OCI-LY1 (cell line): ENCODE measurements around the gene LIN7B.
A peak's percentile ranks its signal among the peaks of the same experiment; 100 is the strongest.

Source experiments
- H2AFZ ChIP-seq: fragments of 200-600 bp; sonication (generic), shearing (Covaris generic); 2 replicates; pipeline ENCODE4 v1.6.0; 2014; ENCODE audit warnings: antibody characterized with exemption, mild to moderate bottlenecking, low read length
- H3F3A ChIP-seq: fragments of 200-600 bp; sonication (generic), shearing (Covaris generic); 2 replicates; pipeline ENCODE4 v1.6.0; 2014; ENCODE audit warnings: mild to moderate bottlenecking, antibody characterized with exemption, low read length, moderate library complexity; ENCODE audit not compliant: insufficient read depth
- H3K27ac ChIP-seq: fragments of 200-600 bp; sonication (generic); 2 replicates; pipeline ENCODE4 v1.5.1; 2014; ENCODE audit warnings: low read length, mixed run types, mild to moderate bottlenecking, low read depth; ENCODE audit not compliant: poor library complexity, severe bottlenecking
- H3K27me3 ChIP-seq: fragments of 200-600 bp; sonication (generic); 2 replicates; pipeline ENCODE4 v1.6.0; 2014; ENCODE audit warnings: antibody characterized with exemption, mild to moderate bottlenecking, low read length, moderate library complexity; ENCODE audit not compliant: insufficient read depth
- H3K36me3 ChIP-seq: fragments of 200-600 bp; sonication (generic); 2 replicates; pipeline ENCODE4 v1.6.1; 2014; ENCODE audit warnings: mild to moderate bottlenecking, antibody characterized with exemption, low read length, moderate library complexity, mixed read lengths; ENCODE audit not compliant: insufficient read depth
- H3K4me1 ChIP-seq: fragments of 200-600 bp; sonication (generic); 2 replicates; pipeline ENCODE4 v1.5.1; 2014; ENCODE audit warnings: mild to moderate bottlenecking, low read length, moderate library complexity; ENCODE audit not compliant: insufficient read depth, severe bottlenecking
- H3K4me2 ChIP-seq: fragments of 200-600 bp; sonication (generic), shearing (Covaris generic); 2 replicates; pipeline ENCODE4 v1.6.1; 2014; ENCODE audit warnings: low read length
- H3K4me3 ChIP-seq: fragments of 200-600 bp; sonication (generic); 2 replicates; pipeline ENCODE4 v1.5.1; 2014; ENCODE audit warnings: low read length, low read depth, mild to moderate bottlenecking, mixed read lengths; ENCODE audit not compliant: poor library complexity, severe bottlenecking
- H3K79me2 ChIP-seq: fragments of 200-600 bp; shearing (Covaris generic); 2 replicates; pipeline ENCODE4 v1.6.1; 2016; ENCODE audit warnings: mixed run types, low read length, mixed read lengths; ENCODE audit not compliant: insufficient read depth
- H3K9ac ChIP-seq: fragments of 200-600 bp; sonication (generic), shearing (Covaris generic); 2 replicates; pipeline ENCODE4 v1.6.1; 2014; ENCODE audit warnings: mild to moderate bottlenecking, low read length, mixed read lengths
- H3K9me2 ChIP-seq: fragments of 200-600 bp; sonication (generic), shearing (Covaris generic); 2 replicates; pipeline ENCODE4 v1.6.1; 2014; ENCODE audit warnings: low read depth, mild to moderate bottlenecking, low read length, mixed read lengths
- H3K9me3 ChIP-seq: fragments of 200-600 bp; shearing (Covaris generic); 2 replicates; pipeline ENCODE4 v1.6.1; 2014; ENCODE audit warnings: low read length, mixed read lengths
- H4K20me1 ChIP-seq: fragments of 200-600 bp; sonication (generic), shearing (Covaris generic); 2 replicates; pipeline ENCODE4 v1.6.0; 2016; ENCODE audit warnings: mild to moderate bottlenecking, low read length; ENCODE audit not compliant: insufficient read depth
- EZH2 ChIP-seq: fragments of 200-600 bp; sonication (generic), shearing (Covaris generic); IDR thresholded peaks from 2 replicates; pipeline ENCODE4 v1.8.0; 2017; ENCODE audit warnings: borderline replicate concordance, mixed run types, mild to moderate bottlenecking, antibody characterized with exemption, low read length, moderate library complexity, mixed read lengths
- TF ChIP-seq, protein P1 (sequence below): fragments of 200-600 bp; sonication (generic), shearing (Covaris generic); IDR thresholded peaks from 2 replicates; pipeline ENCODE4 v1.5.1; 2017; ENCODE audit warnings: mild to moderate bottlenecking, antibody characterized with exemption, low read length, moderate library complexity, mixed read lengths

LIN7B gene

DNA sequence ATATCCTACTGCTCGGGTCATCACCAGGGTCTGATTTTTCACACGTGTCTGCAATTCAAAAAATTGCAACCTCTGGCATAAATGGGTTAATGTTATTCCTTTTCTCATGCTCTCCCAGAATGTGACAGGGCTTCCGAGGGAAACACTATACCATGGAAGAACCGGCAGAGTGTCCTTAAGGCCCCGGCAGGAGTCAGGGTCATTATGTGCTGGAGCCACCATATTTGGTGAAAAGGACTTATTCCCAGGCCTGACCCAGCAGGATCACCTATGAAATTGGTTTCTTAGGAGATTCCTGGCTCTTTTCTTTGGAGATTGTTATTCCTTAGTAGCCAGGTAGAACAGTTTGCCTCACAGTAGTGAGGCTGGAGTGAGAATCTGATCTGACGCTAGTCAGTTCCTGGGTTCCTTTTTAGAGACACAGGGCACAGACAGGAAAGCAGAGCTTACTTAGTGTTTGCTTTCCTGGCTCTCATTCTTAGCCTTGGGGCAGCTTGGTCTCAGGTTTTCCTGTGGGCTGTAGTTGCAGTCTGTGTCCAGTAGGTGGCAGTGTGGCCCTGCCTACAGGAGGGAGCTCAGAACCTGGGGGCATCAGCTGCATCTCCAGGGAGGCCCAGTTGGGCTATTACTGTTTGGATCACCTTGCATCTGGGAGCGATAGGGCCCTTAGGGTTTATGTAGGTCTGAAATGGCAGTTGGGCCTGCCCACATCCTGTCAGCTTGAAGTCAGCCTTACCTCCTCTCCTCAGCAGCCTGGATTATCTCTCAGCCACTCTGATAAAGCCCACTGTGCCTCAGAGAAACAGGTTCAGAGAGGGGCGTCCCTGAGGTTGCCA, 16.5 kb upstream of the LIN7B start:
- no peak for TF ChIP-seq EZH2
- TF ChIP-seq, protein P1, sequence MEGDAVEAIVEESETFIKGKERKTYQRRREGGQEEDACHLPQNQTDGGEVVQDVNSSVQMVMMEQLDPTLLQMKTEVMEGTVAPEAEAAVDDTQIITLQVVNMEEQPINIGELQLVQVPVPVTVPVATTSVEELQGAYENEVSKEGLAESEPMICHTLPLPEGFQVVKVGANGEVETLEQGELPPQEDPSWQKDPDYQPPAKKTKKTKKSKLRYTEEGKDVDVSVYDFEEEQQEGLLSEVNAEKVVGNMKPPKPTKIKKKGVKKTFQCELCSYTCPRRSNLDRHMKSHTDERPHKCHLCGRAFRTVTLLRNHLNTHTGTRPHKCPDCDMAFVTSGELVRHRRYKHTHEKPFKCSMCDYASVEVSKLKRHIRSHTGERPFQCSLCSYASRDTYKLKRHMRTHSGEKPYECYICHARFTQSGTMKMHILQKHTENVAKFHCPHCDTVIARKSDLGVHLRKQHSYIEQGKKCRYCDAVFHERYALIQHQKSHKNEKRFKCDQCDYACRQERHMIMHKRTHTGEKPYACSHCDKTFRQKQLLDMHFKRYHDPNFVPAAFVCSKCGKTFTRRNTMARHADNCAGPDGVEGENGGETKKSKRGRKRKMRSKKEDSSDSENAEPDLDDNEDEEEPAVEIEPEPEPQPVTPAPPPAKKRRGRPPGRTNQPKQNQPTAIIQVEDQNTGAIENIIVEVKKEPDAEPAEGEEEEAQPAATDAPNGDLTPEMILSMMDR, result peak; percentile 98
- H4K20me1 ChIP-seq, result no peaks in the 10 kb centered on the region
- no peaks in the 10 kb centered on the region for H3K27me3 ChIP-seq
- no peaks in the 10 kb centered on the region for H3K9me2 ChIP-seq
- H3K4me1 ChIP-seq, result no peaks in the 10 kb centered on the region
- H2AFZ ChIP-seq, result no peak overlapping the region
- H3K9ac ChIP-seq, result no peak overlapping the region
- H3K4me2 ChIP-seq, result no peak overlapping the region
- H3K36me3 ChIP-seq, result peaks cover 93% of the 10 kb centered on the region
- H3K4me3 ChIP-seq, result no peak overlapping the region
- H3K79me2 ChIP-seq, result no peaks in the 10 kb centered on the region
- no peak overlapping the region for H3K27ac ChIP-seq
- H3F3A ChIP-seq, result peaks cover 3% of the 10 kb centered on the region
- H3K9me3 ChIP-seq, result no peaks in the 10 kb centered on the region

GRCh38 chr19:49098795-49099194, 15.4 kb upstream of the LIN7B start:
- no peaks in the 10 kb centered on the region for H3K79me2 ChIP-seq
- no peaks in the 10 kb centered on the region for H3K9me2 ChIP-seq
- H3K4me2 ChIP-seq, result no peak overlapping the region
- no peaks in the 10 kb centered on the region for H3K4me1 ChIP-seq
- TF ChIP-seq, protein P1, result no peak
- TF ChIP-seq EZH2, result no peak
- H3K27ac ChIP-seq, result no peak overlapping the region
- H3K36me3 ChIP-seq, result peaks cover 94% of the 10 kb centered on the region
- H3K9me3 ChIP-seq, result no peaks in the 10 kb centered on the region
- no peaks in the 10 kb centered on the region for H4K20me1 ChIP-seq
- H3K27me3 ChIP-seq, result no peaks in the 10 kb centered on the region
- peaks cover 3% of the 10 kb centered on the region for H3F3A ChIP-seq
- no peak overlapping the region for H3K9ac ChIP-seq
- no peak overlapping the region for H3K4me3 ChIP-seq
- H2AFZ ChIP-seq, result no peak overlapping the region

- no peak overlapping the region for H3K27ac ChIP-seq
- TF ChIP-seq, protein P1, result no peak
- no peak for TF ChIP-seq EZH2
- H3K79me2 ChIP-seq, result no peaks in the 10 kb centered on the region
- H3K4me3 ChIP-seq, result no peak overlapping the region
- peaks cover 90% of the 10 kb centered on the region for H3K36me3 ChIP-seq
- H3K27me3 ChIP-seq, result no peaks in the 10 kb centered on the region
- no peaks in the 10 kb centered on the region for H3K9me3 ChIP-seq
- no peaks in the 10 kb centered on the region for H3K9me2 ChIP-seq
- peaks cover 5% of the 10 kb centered on the region for H3F3A ChIP-seq
- H4K20me1 ChIP-seq, result no peaks in the 10 kb centered on the region
- H3K4me2 ChIP-seq, result no peak overlapping the region
- no peak overlapping the region for H2AFZ ChIP-seq
- H3K9ac ChIP-seq, result no peak overlapping the region
- no peaks in the 10 kb centered on the region for H3K4me1 ChIP-seq
Observed at GRCh38 chr19:49101160-49101559, 13.0 kb upstream of the LIN7B start.
